Pancreas (tissue), 10 donors: ENCODE results near the gene ATG9B. TPM values are rescaled to one million over a fixed set of nuclear protein-coding genes. Genes with fewer than 3 reads are reported as not detected.
"Not testable (repeated sequence)": the region's sequence is repeated elsewhere in the genome, so short reads cannot be mapped to it uniquely, and the experiment has no call there.

ENCODE experiments used
- ATAC-seq, 4 donors: fragments of 200-7000 bp; cut with Tn5 transposase; one replicate each; pipeline versions ENCODE4 v1.8.0 to v1.9.1; 2020; ENCODE audit warnings: mild to moderate bottlenecking in 4 of 4, moderate library complexity in 4 of 4
- DNase-seq, 6 donors: peaks; one replicate each; pipeline ENCODE4 v3.0.0-alpha.2; 2020
- FAIRE-seq: peaks from 2 replicates; lab custom pipeline; 2012; peaks lifted over from hg19 to GRCh38; lab: Jason Lieb, UNC
- H3K27ac ChIP-seq, 4 donors: fragments of 200-600 bp; sonication (generic); 1 replicate in 3 of 4; 2 replicates in 1 of 4; pipeline versions ENCODE4 v1.5.0 to v1.8.0; 2020
- H3K27me3 ChIP-seq, 4 donors: fragments of 200-600 bp; one replicate each; pipeline ENCODE4 v1.8.0; 2021
- H3K36me3 ChIP-seq, 3 donors: fragments of 200-600 bp; sonication (generic) in 1 of 3; one replicate each; pipeline versions ENCODE4 v1.5.0 to v1.8.0; 2020 to 2021
- H3K4me1 ChIP-seq, 3 donors: fragments of 200-600 bp; one replicate each; pipeline ENCODE4 v1.8.0; 2021
- H3K4me3 ChIP-seq, 4 donors: fragments of 200-600 bp; sonication (generic) in 2 of 4; one replicate each; pipeline versions ENCODE4 v1.5.0 to v1.8.0; 2020 to 2021
- H3K9me3 ChIP-seq, 4 donors: fragments of 200-600 bp; one replicate each; pipeline ENCODE4 v1.8.0; 2021
- WGBS, 2 donors: extraction: QIAGEN DNeasy Blood & Tissue Kit; methylation state at CpG; one replicate each; pipeline ENCODE4 v1.1.7; 2013; 5-methylcytosine and 5-hydroxymethylcytosine counted together
- intact Hi-C, 3 donors: fragments of 100-400 bp; cut with DNase I; formaldehyde crosslinking; loops; one replicate each; pipeline versions ENCODE4 v1.11.1 to v1.14.2; 2022
- polyA plus RNA-seq, 2 donors: library from polyadenylated mRNA; stranded (reverse); fragments of 200-250 nt; gene quantifications; one replicate each; pipeline ENCODE4 v1.2.3, GENCODE V29; 2013
- total RNA-seq, 6 donors: library from RNA; stranded (reverse); fragmentation: NEBNext Ultra II Directional in 4 of 6; extraction: Animal tissue kit (Norgen Biotek cat#: 25700) in 4 of 6; gene quantifications; one replicate each; pipeline versions ENCODE4 v1.2.1 to v1.2.4, GENCODE V29; 2021 to 2023
- TF ChIP-seq, protein P1 (sequence below), 4 donors: fragments of 200-600 bp; sonication (generic) in 3 of 4; IDR thresholded peaks; one replicate each; pipeline versions ENCODE4 v1.5.0 to v1.8.0; 2021; ENCODE audit warnings: antibody characterized with exemption in 4 of 4
- donor health status: healthy with polysubstance abuse.
- donor health status: DM: no; HTN: no; CAD: no; lungs with moderate emphysema.
- donor health status: DM: no; HTN: no; CAD: no.
- donor health status: control.
- donor health status: control.
- donor health status: Bipolar disorder and iron deficiency.
- donor health status: DM: yes; HTN: yes; CAD: no.
- donor health status: DM: no; HTN: no; CAD: no.
- donor health status: DM: no; HTN: no; CAD: no.
- donor health status: DM: yes; HTN: yes; CAD: no.

ATG9B gene
- total and polyA plus RNA-seq, 8 donors, result 0.06 to 1.5 (median 0.28) TPM; not detected in 1

- no peak overlapping the region for H3K4me3 ChIP-seq
- peaks cover 0 to 3% (median 0%) of the 10 kb centered on the region in 3 donors for H3K4me1 ChIP-seq
- peaks cover 0 to 16% (median 0%) of the 10 kb centered on the region in 3 donors for H3K36me3 ChIP-seq
- FAIRE-seq (no peak), ATAC-seq (no peak), DNase-seq (peak in 1 of 6 donors; percentile 65)
- H3K27me3 ChIP-seq, result no peaks in the 10 kb centered on the region
- no peak overlapping the region for H3K27ac ChIP-seq
- H3K9me3 ChIP-seq, result no peaks in the 10 kb centered on the region
- TF ChIP-seq, protein P1, sequence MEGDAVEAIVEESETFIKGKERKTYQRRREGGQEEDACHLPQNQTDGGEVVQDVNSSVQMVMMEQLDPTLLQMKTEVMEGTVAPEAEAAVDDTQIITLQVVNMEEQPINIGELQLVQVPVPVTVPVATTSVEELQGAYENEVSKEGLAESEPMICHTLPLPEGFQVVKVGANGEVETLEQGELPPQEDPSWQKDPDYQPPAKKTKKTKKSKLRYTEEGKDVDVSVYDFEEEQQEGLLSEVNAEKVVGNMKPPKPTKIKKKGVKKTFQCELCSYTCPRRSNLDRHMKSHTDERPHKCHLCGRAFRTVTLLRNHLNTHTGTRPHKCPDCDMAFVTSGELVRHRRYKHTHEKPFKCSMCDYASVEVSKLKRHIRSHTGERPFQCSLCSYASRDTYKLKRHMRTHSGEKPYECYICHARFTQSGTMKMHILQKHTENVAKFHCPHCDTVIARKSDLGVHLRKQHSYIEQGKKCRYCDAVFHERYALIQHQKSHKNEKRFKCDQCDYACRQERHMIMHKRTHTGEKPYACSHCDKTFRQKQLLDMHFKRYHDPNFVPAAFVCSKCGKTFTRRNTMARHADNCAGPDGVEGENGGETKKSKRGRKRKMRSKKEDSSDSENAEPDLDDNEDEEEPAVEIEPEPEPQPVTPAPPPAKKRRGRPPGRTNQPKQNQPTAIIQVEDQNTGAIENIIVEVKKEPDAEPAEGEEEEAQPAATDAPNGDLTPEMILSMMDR (IDR thresholded peaks at IDR 0.05), result no peak
- 85 to 89% methylated on average over 17 of the region's 17 CpGs for WGBS, 2 donors
- intact Hi-C loops, result loop anchor here in 1 of 3 donors (5.0 kb wide), 1 partner anchor 79 kb away; no protein-coding TSS in a partner anchor
These were observed 8.9 kb upstream of the ATG9B start for GRCh38 chr7:151032936-151033863.

DNA sequence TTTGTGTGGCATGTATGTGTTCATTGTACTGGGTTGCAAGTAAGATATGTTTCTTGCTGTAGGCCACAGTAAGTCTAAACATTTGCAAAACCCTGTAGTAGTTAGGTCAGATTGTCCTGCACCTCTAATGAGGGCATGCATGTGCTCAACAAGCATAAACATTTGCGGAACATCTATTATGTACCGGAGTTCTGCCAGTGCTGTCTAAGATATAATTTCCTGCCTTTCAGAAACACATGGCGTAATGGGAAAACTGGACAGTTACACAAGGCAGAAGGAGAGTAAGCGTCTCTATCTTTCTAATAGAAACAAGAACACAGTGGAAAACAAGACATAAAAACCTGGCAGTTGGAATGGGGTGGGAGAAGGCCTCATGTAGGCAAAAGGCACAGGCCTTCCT, 6.7 kb upstream of the ATG9B start:
- intact Hi-C loops, result loop anchor here in 1 of 3 donors (5.0 kb wide), 1 partner anchor 81 kb away; no protein-coding TSS in a partner anchor
- Histone ChIP-seq H3K4me3 (no peak overlapping the region), H3K4me1 (peaks cover 0 to 6% (median 0%) of the 10 kb centered on the region in 3 donors), H3K27ac (no peak overlapping the region), H3K27me3 (no peaks in the 10 kb centered on the region), H3K36me3 (peaks cover 0 to 3% (median 0%) of the 10 kb centered on the region in 3 donors), H3K9me3 (no peaks in the 10 kb centered on the region)
- ATAC-seq, result no peak
- FAIRE-seq, result no peak
- WGBS, 2 donors, result 91 to 93% methylated on average over 4 of the region's 4 CpGs
- DNase-seq, result no peak
- TF ChIP-seq, protein P1 (IDR thresholded peaks at IDR 0.05), result no peak

- H3K27ac ChIP-seq, result peak overlapping the region; percentile 56 to 74 (median 66)
- DNase-seq (no peak), FAIRE-seq (no peak), ATAC-seq (peak in 2 of 4 donors; percentile 1)
- TF ChIP-seq, protein P1 (IDR thresholded peaks at IDR 0.05), result no peak
- no peaks in the 10 kb centered on the region for H3K36me3 ChIP-seq
- no peaks in the 10 kb centered on the region for H3K9me3 ChIP-seq
- peak overlapping the region; percentile 62 to 93 (median 75) for H3K4me3 ChIP-seq
- H3K27me3 ChIP-seq, result no peaks in the 10 kb centered on the region
- intact Hi-C loops, result no loop called here
- WGBS, 2 donors, result 35 to 45% methylated on average over 17 of the region's 17 CpGs
- H3K4me1 ChIP-seq, result peaks cover 0 to 6% (median 0%) of the 10 kb centered on the region in 3 donors
These were observed 4.7 kb upstream of the ATG9B start for GRCh38 chr7:151028948-151029501.

GRCh38 chr7:151028131-151028947, 4.0 kb upstream of the ATG9B start, which contains the start of gene ABCB8:
Gene ABCB8 (plus strand): TSS chr7:151028450. CDS start chr7:151028516, 66 bp downstream.
- peak; percentile 93 to 100 (median 99) for DNase-seq
- peak; percentile 93 to 96 (median 94) for ATAC-seq
- intact Hi-C loops, result no loop called here
- peak within 1 kb of the TSS; percentile 56 to 74 (median 71) for H3K27ac ChIP-seq
- no peaks in the 10 kb centered on the region for H3K36me3 ChIP-seq
- TF ChIP-seq, protein P1 (IDR thresholded peaks at IDR 0.05), result peak in 3 of 4 donors; percentile 38 to 41 (median 39)
- peak; percentile 56 for FAIRE-seq
- WGBS, 2 donors, result 0% methylated on average over 53 of the region's 53 CpGs
- peaks cover 0 to 6% (median 0%) of the 10 kb centered on the region in 3 donors for H3K4me1 ChIP-seq
- H3K4me3 ChIP-seq, result peak within 1 kb of the TSS; percentile 62 to 93 (median 75)
- no peaks in the 10 kb centered on the region for H3K9me3 ChIP-seq
- H3K27me3 ChIP-seq, result no peaks in the 10 kb centered on the region

GRCh38 chr7:151027728-151028130, 3.4 kb upstream of the ATG9B start:
- H3K4me1 ChIP-seq, ATAC-seq, H3K36me3 ChIP-seq, intact Hi-C loops, H3K27me3 ChIP-seq, DNase-seq, H3K9me3 ChIP-seq, FAIRE-seq: not testable (repeated sequence)
- WGBS, 2 donors, result 3 to 4% methylated on average over 16 of the region's 16 CpGs
- peak overlapping the region; percentile 56 to 74 (median 62) for H3K27ac ChIP-seq
- H3K4me3 ChIP-seq, result peak overlapping the region in 3 of 4 donors; percentile 62 to 93 (median 85)

DNA sequence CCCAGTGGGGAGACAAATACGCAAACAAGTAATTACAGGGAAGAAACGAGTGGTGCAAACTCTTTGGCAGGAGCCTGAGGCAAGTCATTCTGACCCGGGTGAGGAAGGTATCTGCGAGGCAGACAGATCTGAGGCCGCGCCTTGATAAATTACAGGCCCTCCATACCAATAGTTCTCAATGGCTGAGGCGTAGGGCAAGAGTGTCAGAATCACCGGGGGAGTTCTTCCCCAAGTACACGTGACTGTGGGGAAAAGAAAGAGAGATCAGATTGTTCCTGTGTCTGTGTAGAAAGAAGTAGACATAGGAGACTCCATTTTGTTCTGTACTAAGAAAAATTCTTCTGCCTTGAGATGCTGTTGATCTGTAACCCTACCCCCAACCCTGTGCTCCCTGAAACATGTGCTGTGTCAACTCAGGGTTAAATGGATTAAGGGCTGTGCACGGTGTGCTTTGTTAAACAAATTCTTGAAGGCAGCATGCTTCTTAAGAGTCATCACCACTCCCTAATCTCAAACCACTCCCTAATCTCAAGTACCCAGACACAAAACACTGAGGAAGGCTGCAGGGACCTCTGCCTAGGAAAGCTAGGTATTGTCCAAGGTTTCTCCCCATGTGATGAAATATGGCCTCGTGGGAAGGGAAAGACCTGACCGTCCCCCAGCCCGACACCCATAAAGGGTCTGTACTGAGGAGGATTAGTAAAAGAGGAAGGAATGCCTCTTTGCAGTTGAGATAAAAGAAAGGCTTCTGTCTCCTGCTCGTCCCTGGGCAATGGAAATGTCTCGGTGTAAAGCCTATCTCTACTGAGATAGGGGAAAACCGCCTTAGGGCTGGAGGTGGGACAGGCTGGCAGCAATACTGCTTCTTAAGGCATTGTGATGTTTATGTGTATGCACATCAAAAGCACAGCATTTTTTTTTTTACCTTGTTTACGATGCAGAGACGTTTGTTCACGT, 2.8 kb upstream of the ATG9B start:
- H3K4me1 ChIP-seq, H3K27me3 ChIP-seq, ATAC-seq, FAIRE-seq, H3K27ac ChIP-seq, H3K36me3 ChIP-seq, intact Hi-C loops, DNase-seq, H3K9me3 ChIP-seq: not testable (repeated sequence)
- WGBS, 2 donors, result 45 to 46% methylated on average over 19 of the region's 19 CpGs
- peak overlapping the region in 2 of 4 donors; percentile 62 to 85 for H3K4me3 ChIP-seq
